ENCODE results near the gene NELL2.

Gene NELL2

GRCh38 chr12:44833561-44833960 is 42.6 kb downstream of the NELL2 start:
- TF ChIP-seq NFIC (IDR thresholded peaks at IDR 0.05) (no peak), EGR1 (IDR thresholded peaks at IDR 0.05) (no peak), YY1 (IDR thresholded peaks at IDR 0.05; ENCODE audit: low read depth) (no peak), FOXM1 (IDR thresholded peaks at IDR 0.05; ENCODE audit: borderline replicate concordance, low read depth) (no peak), CREB1 (IDR thresholded peaks at IDR 0.05; ENCODE audit: low read depth) (no peak), TEAD4 (IDR thresholded peaks at IDR 0.05) (no peak), USF1 (IDR thresholded peaks at IDR 0.05) (no peak), REST (IDR thresholded peaks at IDR 0.05; ENCODE audit: low read depth) (no peak), TAF1 (IDR thresholded peaks at IDR 0.05; ENCODE audit: low read depth) (no peak), RAD21 (IDR thresholded peaks at IDR 0.05; ENCODE audit: low read depth) (no peak), TCF12 (IDR thresholded peaks at IDR 0.05; ENCODE audit: low read depth) (no peak), ZBTB7A (IDR thresholded peaks at IDR 0.05; ENCODE audit: low read depth) (no peak), MAX (IDR thresholded peaks at IDR 0.05) (no peak), CEBPB (IDR thresholded peaks at IDR 0.05) (no peak)

- TF ChIP-seq TAF1 (IDR thresholded peaks at IDR 0.05; ENCODE audit: low read depth) (no peak), NFIC (IDR thresholded peaks at IDR 0.05) (no peak), USF1 (IDR thresholded peaks at IDR 0.05) (no peak), TEAD4 (IDR thresholded peaks at IDR 0.05) (no peak), CEBPB (IDR thresholded peaks at IDR 0.05) (no peak), CREB1 (IDR thresholded peaks at IDR 0.05; ENCODE audit: low read depth) (no peak), EP300 (IDR thresholded peaks at IDR 0.05; ENCODE audit: borderline replicate concordance) (no peak)
Observed at GRCh38 chr12:44830566-44831055, 45.5 kb downstream of the NELL2 start.

- TF ChIP-seq CREB1 (IDR thresholded peaks at IDR 0.05; ENCODE audit: low read depth) (no peak), FOXM1 (IDR thresholded peaks at IDR 0.05; ENCODE audit: borderline replicate concordance, low read depth) (no peak), NFIC (IDR thresholded peaks at IDR 0.05) (no peak), REST (IDR thresholded peaks at IDR 0.05; ENCODE audit: low read depth) (no peak), TCF12 (IDR thresholded peaks at IDR 0.05; ENCODE audit: low read depth) (no peak), RAD21 (IDR thresholded peaks at IDR 0.05; ENCODE audit: low read depth) (no peak), ZBTB7A (IDR thresholded peaks at IDR 0.05; ENCODE audit: low read depth) (no peak), TEAD4 (IDR thresholded peaks at IDR 0.05) (no peak)
Observed at GRCh38 chr12:44829045-44829444, 47.1 kb downstream of the NELL2 start.

- no peak for TF ChIP-seq FOXM1 (IDR thresholded peaks at IDR 0.05; ENCODE audit: borderline replicate concordance, low read depth)
- TF ChIP-seq REST (IDR thresholded peaks at IDR 0.05; ENCODE audit: low read depth) = no peak
- no peak for TF ChIP-seq YY1 (IDR thresholded peaks at IDR 0.05; ENCODE audit: low read depth)
- no peak for TF ChIP-seq ZBTB7A (IDR thresholded peaks at IDR 0.05; ENCODE audit: low read depth)
- TF ChIP-seq CREB1 (IDR thresholded peaks at IDR 0.05; ENCODE audit: low read depth) = no peak
- TF ChIP-seq MAX (IDR thresholded peaks at IDR 0.05) = no peak
- no peak for TF ChIP-seq RAD21 (IDR thresholded peaks at IDR 0.05; ENCODE audit: low read depth)
- TF ChIP-seq EP300 (IDR thresholded peaks at IDR 0.05; ENCODE audit: borderline replicate concordance) = no peak
- TF ChIP-seq USF1 (IDR thresholded peaks at IDR 0.05) = no peak
- no peak for TF ChIP-seq CEBPB (IDR thresholded peaks at IDR 0.05)
- TF ChIP-seq EGR1 (IDR thresholded peaks at IDR 0.05) = no peak
- no peak for TF ChIP-seq TAF1 (IDR thresholded peaks at IDR 0.05; ENCODE audit: low read depth)
- no peak for TF ChIP-seq NFIC (IDR thresholded peaks at IDR 0.05)
- no peak for TF ChIP-seq TCF12 (IDR thresholded peaks at IDR 0.05; ENCODE audit: low read depth)
- no peak for TF ChIP-seq TEAD4 (IDR thresholded peaks at IDR 0.05)
Observed at GRCh38 chr12:44827832-44828438, 48.2 kb downstream of the NELL2 start.

Measured in Ishikawa (cell line).